Gastrocnemius medialis (tissue), 4 donors: ENCODE measurements around the gene LANCL2. TPM values are rescaled to one million over a fixed set of nuclear protein-coding genes. Genes with fewer than 3 reads are reported as not detected.
A peak's percentile ranks its signal among the peaks of the same experiment; 100 is the strongest.

ENCODE experiments used
- ATAC-seq, 2 donors: fragments of 150-250 bp; one replicate each; pipeline ENCODE4 v1.9.1; 2016
- DNase-seq, 2 donors: peaks; one replicate each; pipeline ENCODE4 v3.0.0-alpha.2; 2019
- H3K27ac ChIP-seq, 4 donors: fragments of 200-600 bp; sonication (generic); 1 replicate in 1 of 4; 2 replicates in 3 of 4; pipeline ENCODE4 v1.5.1; 2016 to 2018; ENCODE audit warnings: mild to moderate bottlenecking in 2 of 4, moderate library complexity in 1 of 4
- H3K27me3 ChIP-seq, 3 donors: fragments of 200-600 bp; sonication (generic) in 2 of 3; 1 replicate in 1 of 3; 2 replicates in 2 of 3; pipeline versions ENCODE4 v1.5.1 to v1.6.0; 2016 to 2019; ENCODE audit warnings: mild to moderate bottlenecking in 1 of 3, moderate library complexity in 1 of 3
- H3K36me3 ChIP-seq, 2 donors: fragments of 200-600 bp; sonication (generic) in 1 of 2; one replicate each; pipeline ENCODE4 v1.5.1; 2017 to 2018
- H3K4me1 ChIP-seq, 2 donors: fragments of 200-600 bp; sonication (generic) in 1 of 2; one replicate each; pipeline ENCODE4 v1.5.1; 2016 to 2017; ENCODE audit warnings: mild to moderate bottlenecking in 2 of 2
- H3K4me3 ChIP-seq, 4 donors: fragments of 200-600 bp; sonication (generic) in 3 of 4; 1 replicate in 1 of 4; 2 replicates in 3 of 4; pipeline ENCODE4 v1.5.1; 2016 to 2019; ENCODE audit warnings: mild to moderate bottlenecking in 2 of 4
- H3K9me3 ChIP-seq, 3 donors: fragments of 200-600 bp; sonication (generic) in 2 of 3; 1 replicate in 1 of 3; 2 replicates in 2 of 3; pipeline ENCODE4 v1.5.1; 2016 to 2019
- CTCF ChIP-seq, 5 experiments: fragments of 450-650 bp in 3 of 5; fragments of 200-600 bp in 2 of 5; sonication (generic) in 2 of 5; IDR thresholded peaks in 4 of 5; conservative IDR thresholded peaks in 1 of 5; 1 replicate in 4 of 5; 2 replicates in 1 of 5; pipeline ENCODE4 v1.5.1; 2016 to 2019; ENCODE audit warnings: antibody characterized with exemption in 5 of 5, mild to moderate bottlenecking in 3 of 5, moderate library complexity in 3 of 5
- POLR2A ChIP-seq, 2 donors: fragments of 450-650 bp; IDR thresholded peaks; one replicate each; pipeline ENCODE4 v1.6.1; 2017; ENCODE audit warnings: antibody characterized with exemption in 2 of 2, mild to moderate bottlenecking in 2 of 2, moderate library complexity in 2 of 2
- in situ Hi-C, 4 donors: fragments of 200-750 bp; cut with MboI; loops; one replicate each; pipeline versions ENCODE4 v1.15.0 to v1.8.0; 2017; ENCODE audit warnings: low sequenced_read_pairs in 4 of 4
- intact Hi-C: fragments of 100-400 bp; cut with DNase I; formaldehyde crosslinking; loops from one replicate; pipeline ENCODE4 v1.15.1; 2023; ENCODE audit warnings: low total_unique reads
- total RNA-seq, 4 donors: library from RNA; depleted of rRNA; stranded (reverse); fragments of >200 nt; gene quantifications; one replicate each; pipeline versions ENCODE4 v1.1.0 to v1.2.3, GENCODE V29; 2016

The LANCL2 gene
- total RNA-seq, 4 donors from 2014 or later = 5.1 to 13.0 (median 7.4) TPM

- TF ChIP-seq CTCF (IDR thresholded peaks at IDR 0.05 in 4 of 5, conservative IDR thresholded peaks at IDR 0.05 in 1 of 5) = no peak
- no peak for TF ChIP-seq POLR2A (IDR thresholded peaks at IDR 0.05)
- no peaks in the 10 kb centered on the region for H3K9me3 ChIP-seq
- H3K4me3 ChIP-seq = no peak overlapping the region
- no peak for ATAC-seq
- H3K27ac ChIP-seq = no peak overlapping the region
- intact Hi-C loops = no loop called here
- H3K4me1 ChIP-seq = no peaks in the 10 kb centered on the region
- H3K36me3 ChIP-seq = no peaks in the 10 kb centered on the region
- in situ Hi-C loops = no loop called here
- no peak for DNase-seq
- no peaks in the 10 kb centered on the region for H3K27me3 ChIP-seq
Observed at GRCh38 chr7:55379285-55379684, 14.1 kb downstream of the LANCL2 start.

- intact Hi-C loops (no loop called here), in situ Hi-C loops (no loop called here)
- ATAC-seq (no peak), DNase-seq (no peak)
- no peaks in the 10 kb centered on the region for H3K36me3 ChIP-seq
- H3K4me1 ChIP-seq = peaks cover 0 to under 1% of the 10 kb centered on the region in 2 donors
- H3K27ac ChIP-seq = no peak overlapping the region
- no peaks in the 10 kb centered on the region for H3K27me3 ChIP-seq
- no peak overlapping the region for H3K4me3 ChIP-seq
- TF ChIP-seq POLR2A (IDR thresholded peaks at IDR 0.05) (no peak), CTCF (IDR thresholded peaks at IDR 0.05 in 4 of 5, conservative IDR thresholded peaks at IDR 0.05 in 1 of 5) (no peak)
- no peaks in the 10 kb centered on the region for H3K9me3 ChIP-seq
Observed at GRCh38 chr7:55381189-55381588, 16.1 kb downstream of the LANCL2 start.

- Histone ChIP-seq H3K27ac (no peak overlapping the region), H3K4me1 (peaks cover 2 to 5% of the 10 kb centered on the region in 2 donors), H3K36me3 (no peaks in the 10 kb centered on the region), H3K27me3 (no peaks in the 10 kb centered on the region), H3K9me3 (no peaks in the 10 kb centered on the region), H3K4me3 (no peak overlapping the region)
- TF ChIP-seq POLR2A (IDR thresholded peaks at IDR 0.05) (no peak), CTCF (IDR thresholded peaks at IDR 0.05 in 4 of 5, conservative IDR thresholded peaks at IDR 0.05 in 1 of 5) (no peak)
- intact Hi-C loops = no loop called here
- DNase-seq (no peak), ATAC-seq (no peak)
- in situ Hi-C loops = no loop called here
Observed at GRCh38 chr7:55381696-55382095, 16.6 kb downstream of the LANCL2 start.

GRCh38 chr7:55382251-55382650 is 17.1 kb downstream of the LANCL2 start:
- H3K4me3 ChIP-seq = no peak overlapping the region
- no peak for TF ChIP-seq POLR2A (IDR thresholded peaks at IDR 0.05)
- no peak for TF ChIP-seq CTCF (IDR thresholded peaks at IDR 0.05 in 4 of 5, conservative IDR thresholded peaks at IDR 0.05 in 1 of 5)
- no peaks in the 10 kb centered on the region for H3K9me3 ChIP-seq
- DNase-seq = no peak
- H3K36me3 ChIP-seq = no peaks in the 10 kb centered on the region
- in situ Hi-C loops (no loop called here), intact Hi-C loops (no loop called here)
- no peaks in the 10 kb centered on the region for H3K27me3 ChIP-seq
- ATAC-seq = no peak
- no peak overlapping the region for H3K27ac ChIP-seq
- H3K4me1 ChIP-seq = peaks cover 5 to 6% of the 10 kb centered on the region in 2 donors

GRCh38 chr7:55386541-55386940 is 21.4 kb downstream of the LANCL2 start:
- peak; percentile 83 to 96 for ATAC-seq
- TF ChIP-seq POLR2A (IDR thresholded peaks at IDR 0.05) = no peak
- no peak for TF ChIP-seq CTCF (IDR thresholded peaks at IDR 0.05 in 4 of 5, conservative IDR thresholded peaks at IDR 0.05 in 1 of 5)
- DNase-seq = peak in 1 of 2 donors; percentile 23
- intact Hi-C loops (no loop called here), in situ Hi-C loops (no loop called here)
- no peaks in the 10 kb centered on the region for H3K36me3 ChIP-seq
- peak overlapping the region in 3 of 4 donors; percentile 1 to 69 (median 4) for H3K27ac ChIP-seq
- peaks cover 5 to 6% of the 10 kb centered on the region in 2 donors for H3K4me1 ChIP-seq
- no peaks in the 10 kb centered on the region for H3K27me3 ChIP-seq
- H3K9me3 ChIP-seq = no peaks in the 10 kb centered on the region
- no peak overlapping the region for H3K4me3 ChIP-seq
